Activated CD8-positive, alpha-beta T cell treated with anti-CD3 and anti-CD28 coated beads for 36 hours (primary cell): ENCODE measurements around the gene WDR64. TPM values are rescaled to one million over a fixed set of nuclear protein-coding genes. Genes with fewer than 3 reads are reported as not detected.
"Not testable (repeated sequence)": the region's sequence is repeated elsewhere in the genome, so short reads cannot be mapped to it uniquely, and the experiment has no call there.

ENCODE experiments used
- ATAC-seq: fragments of 200-7000 bp; cut with Tn5 transposase; one replicate; pipeline ENCODE4 v1.10.0; 2021; ENCODE audit warnings: mild to moderate bottlenecking, moderate library complexity
- CTCF ChIA-PET: fragments of 350-600 bp; sonication (Branson Sonifier 250); formaldehyde crosslinking; loops from one replicate; lab custom pipeline; 2021; ENCODE audit warnings: antibody characterized with exemption; lab: Charles Lee
- POLR2A ChIA-PET: fragments of 350-600 bp; sonication (Branson Sonifier 250); formaldehyde crosslinking; loops from one replicate; lab custom pipeline; 2021; ENCODE audit warnings: antibody characterized with exemption; lab: Charles Lee
- DNase-seq: peaks from one replicate; pipeline ENCODE4 v3.0.0-alpha.2; 2020
- H3K27ac Mint-ChIP-seq: one replicate; pipeline ENCODE4 v1.8.0; 2021; ENCODE audit warnings: mild to moderate bottlenecking, mixed read lengths
- H3K27me3 Mint-ChIP-seq: one replicate; pipeline ENCODE4 v1.8.0; 2021; ENCODE audit warnings: mixed read lengths
- H3K36me3 Mint-ChIP-seq: one replicate; pipeline ENCODE4 v1.8.0; 2021; ENCODE audit warnings: low read depth, mixed read lengths
- H3K4me1 Mint-ChIP-seq: one replicate; pipeline ENCODE4 v1.8.0; 2021; ENCODE audit warnings: low read depth, mixed read lengths
- H3K4me3 Mint-ChIP-seq: one replicate; pipeline ENCODE4 v1.8.0; 2021; ENCODE audit warnings: mild to moderate bottlenecking, moderate library complexity, mixed read lengths
- H3K9me3 Mint-ChIP-seq: one replicate; pipeline ENCODE4 v1.8.0; 2021; ENCODE audit warnings: mixed read lengths
- CTCF ChIP-seq: fragments of 200-600 bp; IDR thresholded peaks from one replicate; pipeline ENCODE4 v1.8.0; 2022; ENCODE audit warnings: antibody characterized with exemption, mild to moderate bottlenecking
- intact Hi-C: fragments of 100-400 bp; cut with micrococcal nuclease; formaldehyde crosslinking; loops from one replicate; pipeline ENCODE4 v1.10.0; 2022
- total RNA-seq, 2 experiments: library from RNA; stranded (reverse); gene quantifications; one replicate each; pipeline ENCODE4 v1.2.3, GENCODE V29; 2021

The WDR64 gene
- total RNA-seq, 2 experiments from 2014 or later = not detected

- POLR2A ChIA-PET = no interaction called here
- DNase-seq = no peak
- Mint-ChIP-seq H3K9me3 (no peaks in the 10 kb centered on the region), H3K36me3 (no peaks in the 10 kb centered on the region), H3K27me3 (no peaks in the 10 kb centered on the region), H3K4me3 (no peak overlapping the region), H3K4me1 (no peaks in the 10 kb centered on the region), H3K27ac (no peak overlapping the region)
- no peak for ATAC-seq
- TF ChIP-seq CTCF = no peak
- CTCF ChIA-PET = no interaction called here
- intact Hi-C loops = no loop called here
Observed at GRCh38 chr1:241730031-241730430, 78.0 kb downstream of the WDR64 start.

DNA sequence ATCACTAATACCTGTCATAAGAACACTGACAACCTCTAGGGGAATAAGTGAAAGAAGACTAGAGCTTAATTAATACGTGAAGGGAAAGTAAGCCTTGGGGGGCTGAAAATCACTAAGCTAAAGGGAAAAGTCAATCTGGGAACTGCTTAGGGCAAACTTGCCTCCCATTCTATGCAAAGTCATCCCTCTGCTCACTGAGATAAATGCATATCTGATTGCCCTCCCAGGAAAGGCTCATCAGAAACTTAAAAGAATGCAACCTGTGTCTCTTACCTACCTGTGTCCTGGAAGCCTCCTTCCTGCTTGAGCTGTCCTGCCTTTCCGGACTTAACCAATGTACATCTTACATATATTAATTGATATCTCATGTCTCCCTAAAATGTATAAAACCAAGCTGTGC lies 81.8 kb downstream of the WDR64 start:
- Mint-ChIP-seq H3K4me1 (peaks cover 7% of the 10 kb centered on the region), H3K36me3 (no peaks in the 10 kb centered on the region), H3K9me3 (no peaks in the 10 kb centered on the region), H3K4me3 (no peak overlapping the region), H3K27ac (no peak overlapping the region), H3K27me3 (no peaks in the 10 kb centered on the region)
- DNase-seq (no peak), ATAC-seq (no peak)
- intact Hi-C loops = no loop called here
- TF ChIP-seq CTCF = no peak
- ChIA-PET CTCF (interaction anchor here (1.0 kb wide), 1 partner anchor 100 kb away, joined by 4 read pairs; no protein-coding TSS in a partner anchor), POLR2A (no interaction called here)

GRCh38 chr1:241734533-241734932 lies 82.5 kb downstream of the WDR64 start:
- DNase-seq = no peak
- Mint-ChIP-seq H3K36me3 (no peaks in the 10 kb centered on the region), H3K4me1 (peaks cover 7% of the 10 kb centered on the region), H3K9me3 (no peaks in the 10 kb centered on the region), H3K4me3 (no peak overlapping the region), H3K27me3 (no peaks in the 10 kb centered on the region), H3K27ac (no peak overlapping the region)
- ChIA-PET CTCF (interaction anchor here (1.0 kb wide), 2 partner anchors 16 to 100 kb away, joined by 4 read pairs; no protein-coding TSS in a partner anchor), POLR2A (no interaction called here)
- intact Hi-C loops = no loop called here
- no peak for TF ChIP-seq CTCF
- ATAC-seq = no peak

DNA sequence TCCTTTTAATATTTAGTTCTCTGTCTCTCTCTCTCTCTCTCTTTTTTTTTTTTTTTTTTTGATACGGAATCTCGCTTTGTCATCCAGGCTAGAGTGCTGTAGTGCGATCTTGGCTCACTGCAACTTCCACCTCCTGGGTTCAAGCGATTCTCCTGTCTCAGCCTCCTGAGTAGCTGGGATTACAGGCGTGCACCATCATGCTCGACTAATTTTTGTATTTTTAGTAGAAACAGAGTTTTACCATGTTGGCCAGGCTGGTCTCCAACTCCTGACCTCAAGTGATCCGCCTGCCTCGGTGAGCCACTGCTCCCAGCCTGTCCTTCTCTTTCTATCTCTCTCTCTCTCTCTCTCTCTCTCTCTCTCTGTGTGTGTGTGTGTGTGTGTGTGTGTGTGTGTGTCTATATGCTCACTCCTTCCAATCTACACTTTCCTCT lies 83.4 kb downstream of the WDR64 start:
- POLR2A ChIA-PET = interaction anchor here (1.4 kb wide), 1 partner anchor 13 kb away, joined by 3 read pairs; no protein-coding TSS in a partner anchor
- intact Hi-C loops, DNase-seq: not testable (repeated sequence)

GRCh38 chr1:241736387-241736786 lies 84.3 kb downstream of the WDR64 start:
- Mint-ChIP-seq H3K27me3 (no peaks in the 10 kb centered on the region), H3K9me3 (no peaks in the 10 kb centered on the region), H3K36me3 (no peaks in the 10 kb centered on the region), H3K4me3 (no peak overlapping the region), H3K4me1 (peaks cover 7% of the 10 kb centered on the region), H3K27ac (no peak overlapping the region)
- CTCF ChIA-PET = no interaction called here
- intact Hi-C loops = no loop called here
- POLR2A ChIA-PET = interaction anchor here (1.4 kb wide), 1 partner anchor 14 kb away, joined by 3 read pairs; no protein-coding TSS in a partner anchor
- DNase-seq = peak; percentile 3
- no peak for TF ChIP-seq CTCF
- ATAC-seq = peak; percentile 53

More for the DNA sequence above, 83.4 kb downstream of the WDR64 start:
- H3K27ac Mint-ChIP-seq, ATAC-seq, H3K9me3 Mint-ChIP-seq, H3K27me3 Mint-ChIP-seq, H3K4me1 Mint-ChIP-seq, H3K4me3 Mint-ChIP-seq, H3K36me3 Mint-ChIP-seq: not testable (repeated sequence)
- CTCF ChIA-PET = interaction anchor here (1.0 kb wide), 1 partner anchor 17 kb away, joined by 4 read pairs; no protein-coding TSS in a partner anchor
